T-helper 1 cell treated with Interleukin-12 subunit alpha and Interleukin-12 subunit beta and Interleukin-4 antibody, amounts not matched to agents 30 μg/mL and 1 μg/mL, for 36 hours (primary cell): Measurements from ENCODE around the gene RPL37A.
A peak's percentile ranks its signal among the peaks of the same experiment; 100 is the strongest.

Experiments
- H3K27ac Mint-ChIP-seq: one replicate; pipeline ENCODE4 v1.8.0; 2021; ENCODE audit warnings: mild to moderate bottlenecking, mixed read lengths
- H3K27me3 Mint-ChIP-seq: one replicate; pipeline ENCODE4 v1.8.0; 2021; ENCODE audit warnings: low read depth, mixed read lengths
- H3K36me3 Mint-ChIP-seq: one replicate; pipeline ENCODE4 v1.8.0; 2021; ENCODE audit warnings: low read depth, mixed read lengths
- H3K4me1 Mint-ChIP-seq: one replicate; pipeline ENCODE4 v1.8.0; 2021; ENCODE audit warnings: low read depth, mixed read lengths
- H3K4me3 Mint-ChIP-seq: one replicate; pipeline ENCODE4 v1.8.0; 2021; ENCODE audit warnings: mild to moderate bottlenecking, moderate library complexity, mixed read lengths
- H3K9me3 Mint-ChIP-seq: one replicate; pipeline ENCODE4 v1.8.0; 2021; ENCODE audit warnings: mixed read lengths

Gene RPL37A

GRCh38 chr2:216539791-216540241 lies 41.2 kb downstream of the RPL37A start:
- peaks cover 6% of the 10 kb centered on the region for H3K4me1 Mint-ChIP-seq
- H3K27ac Mint-ChIP-seq = no peak overlapping the region
- H3K27me3 Mint-ChIP-seq = peaks cover 4% of the 10 kb centered on the region
- H3K4me3 Mint-ChIP-seq = no peak overlapping the region
- H3K9me3 Mint-ChIP-seq = no peaks in the 10 kb centered on the region
- no peaks in the 10 kb centered on the region for H3K36me3 Mint-ChIP-seq

- Mint-ChIP-seq H3K27me3 (peaks cover 13% of the 10 kb centered on the region), H3K4me1 (no peaks in the 10 kb centered on the region), H3K4me3 (no peak overlapping the region), H3K27ac (no peak overlapping the region), H3K36me3 (no peaks in the 10 kb centered on the region), H3K9me3 (no peaks in the 10 kb centered on the region)
These were observed 42.3 kb downstream of the RPL37A start for GRCh38 chr2:216540920-216541319.

DNA sequence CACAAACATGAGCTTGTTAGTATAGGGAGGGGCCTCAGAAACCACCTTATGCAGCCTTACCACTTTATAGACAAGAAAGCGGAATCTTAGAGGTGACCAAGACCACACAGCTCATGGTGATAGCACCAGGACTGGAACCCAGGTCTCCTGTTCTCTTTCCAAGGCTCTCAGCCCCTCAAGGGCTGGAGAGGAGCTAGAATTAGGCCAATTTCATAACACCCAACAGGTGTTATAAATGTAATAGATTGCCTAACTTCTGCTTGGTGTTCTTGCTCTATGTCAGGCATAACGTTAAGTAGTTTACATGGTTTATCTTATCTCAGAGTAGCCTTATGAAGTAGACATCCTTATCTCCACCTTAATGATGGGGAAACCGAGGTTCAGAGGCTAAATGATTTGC lies 42.9 kb downstream of the RPL37A start:
- peaks cover 13% of the 10 kb centered on the region for H3K27me3 Mint-ChIP-seq
- no peak overlapping the region for H3K27ac Mint-ChIP-seq
- no peaks in the 10 kb centered on the region for H3K4me1 Mint-ChIP-seq
- H3K36me3 Mint-ChIP-seq = no peaks in the 10 kb centered on the region
- H3K9me3 Mint-ChIP-seq = no peaks in the 10 kb centered on the region
- H3K4me3 Mint-ChIP-seq = no peak overlapping the region

GRCh38 chr2:216545359-216545758 lies 46.7 kb downstream of the RPL37A start:
- Mint-ChIP-seq H3K27me3 (peaks cover 16% of the 10 kb centered on the region), H3K4me3 (no peak overlapping the region), H3K36me3 (no peaks in the 10 kb centered on the region), H3K9me3 (no peaks in the 10 kb centered on the region), H3K27ac (no peak overlapping the region), H3K4me1 (no peaks in the 10 kb centered on the region)

DNA sequence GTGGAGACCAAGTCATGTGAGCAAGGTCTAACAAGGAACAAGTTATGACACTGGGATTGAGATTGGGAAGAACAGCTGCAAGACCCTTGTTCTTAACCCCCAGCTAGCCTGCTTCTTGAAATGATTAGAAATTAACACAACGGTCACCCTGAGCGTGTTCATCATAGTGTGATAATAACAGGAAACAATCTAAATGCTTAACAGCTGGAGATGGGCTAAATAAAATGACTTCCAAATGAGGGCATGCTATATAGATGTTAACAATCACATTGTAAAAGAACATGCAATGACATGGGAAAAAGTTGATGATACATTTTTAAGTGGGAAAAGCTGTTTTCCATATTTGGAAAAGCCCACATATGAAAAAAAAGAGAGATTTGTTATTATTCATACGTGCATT lies 47.6 kb downstream of the RPL37A start:
- H3K27me3 Mint-ChIP-seq = peaks cover 16% of the 10 kb centered on the region
- no peaks in the 10 kb centered on the region for H3K36me3 Mint-ChIP-seq
- no peaks in the 10 kb centered on the region for H3K9me3 Mint-ChIP-seq
- H3K4me1 Mint-ChIP-seq = no peaks in the 10 kb centered on the region
- no peak overlapping the region for H3K27ac Mint-ChIP-seq
- no peak overlapping the region for H3K4me3 Mint-ChIP-seq

DNA sequence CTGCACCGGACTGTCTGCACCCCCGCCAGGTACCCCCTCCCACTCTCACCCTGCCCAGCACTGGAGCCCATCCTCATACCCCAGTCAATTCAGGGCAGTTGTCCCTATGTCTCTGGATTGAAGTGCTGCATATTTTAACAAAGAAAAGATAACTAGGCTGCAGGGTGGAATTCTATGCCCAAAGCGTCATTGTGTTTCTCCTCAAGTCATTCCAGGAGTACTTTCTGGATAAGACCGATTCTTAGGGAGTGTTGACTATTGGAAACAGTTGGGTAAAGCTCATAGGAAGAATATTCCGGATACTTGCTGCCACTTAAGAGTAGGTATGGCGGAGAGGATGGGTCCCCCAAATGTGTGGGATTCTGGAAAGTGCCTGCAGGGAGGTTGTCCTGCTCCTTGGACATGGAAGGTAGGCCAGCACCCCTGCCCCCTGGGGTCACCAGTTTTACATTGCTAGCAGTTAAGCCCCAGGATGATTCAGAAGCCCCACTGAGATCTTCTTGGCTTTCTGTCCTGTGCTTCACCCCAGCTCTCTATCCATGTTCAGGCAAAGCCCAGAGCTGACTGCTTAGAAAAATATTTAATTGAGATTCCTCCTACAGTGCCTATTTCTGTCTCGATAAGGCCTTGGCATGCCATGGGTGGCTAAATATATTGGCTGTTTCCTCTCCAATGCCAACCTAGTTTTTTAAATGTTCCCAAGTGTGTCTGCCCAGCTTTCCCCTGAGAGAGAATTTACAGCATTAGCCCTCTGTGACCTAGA lies 48.2 kb downstream of the RPL37A start:
- Mint-ChIP-seq H3K27ac (no peak overlapping the region), H3K36me3 (no peaks in the 10 kb centered on the region), H3K27me3 (peaks cover 16% of the 10 kb centered on the region), H3K9me3 (no peaks in the 10 kb centered on the region), H3K4me3 (no peak overlapping the region), H3K4me1 (no peaks in the 10 kb centered on the region)

DNA sequence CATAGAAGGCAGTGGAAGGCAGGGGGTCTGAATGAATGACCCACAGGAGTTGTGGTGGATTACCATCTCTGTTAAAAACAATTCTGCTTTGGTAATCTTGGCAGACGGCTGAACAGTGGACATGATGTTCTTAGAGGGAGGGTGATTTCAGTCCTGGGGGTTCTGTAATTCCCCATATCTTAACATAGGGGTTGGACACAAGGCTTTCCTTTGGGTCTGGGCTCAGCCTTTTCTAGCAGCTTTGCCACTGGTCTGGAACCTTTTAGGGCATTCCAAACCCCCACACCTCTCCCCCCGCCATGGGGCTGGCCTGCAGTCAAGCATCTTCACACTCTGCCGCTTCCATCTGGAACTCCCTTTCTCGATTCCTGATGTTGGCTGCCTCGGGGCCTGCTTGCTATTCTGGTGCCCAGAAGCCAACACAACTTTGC lies 50.3 kb downstream of the RPL37A start:
- H3K4me1 Mint-ChIP-seq = no peaks in the 10 kb centered on the region
- H3K4me3 Mint-ChIP-seq = no peak overlapping the region
- H3K27ac Mint-ChIP-seq = no peak overlapping the region
- H3K36me3 Mint-ChIP-seq = no peaks in the 10 kb centered on the region
- no peaks in the 10 kb centered on the region for H3K9me3 Mint-ChIP-seq
- H3K27me3 Mint-ChIP-seq = peaks cover 20% of the 10 kb centered on the region

GRCh38 chr2:216549926-216550690 lies 51.5 kb downstream of the RPL37A start:
- no peak overlapping the region for H3K4me3 Mint-ChIP-seq
- H3K27me3 Mint-ChIP-seq = peaks cover 13% of the 10 kb centered on the region
- no peaks in the 10 kb centered on the region for H3K9me3 Mint-ChIP-seq
- no peaks in the 10 kb centered on the region for H3K36me3 Mint-ChIP-seq
- no peaks in the 10 kb centered on the region for H3K4me1 Mint-ChIP-seq
- peak overlapping the region; percentile 11 for H3K27ac Mint-ChIP-seq

DNA sequence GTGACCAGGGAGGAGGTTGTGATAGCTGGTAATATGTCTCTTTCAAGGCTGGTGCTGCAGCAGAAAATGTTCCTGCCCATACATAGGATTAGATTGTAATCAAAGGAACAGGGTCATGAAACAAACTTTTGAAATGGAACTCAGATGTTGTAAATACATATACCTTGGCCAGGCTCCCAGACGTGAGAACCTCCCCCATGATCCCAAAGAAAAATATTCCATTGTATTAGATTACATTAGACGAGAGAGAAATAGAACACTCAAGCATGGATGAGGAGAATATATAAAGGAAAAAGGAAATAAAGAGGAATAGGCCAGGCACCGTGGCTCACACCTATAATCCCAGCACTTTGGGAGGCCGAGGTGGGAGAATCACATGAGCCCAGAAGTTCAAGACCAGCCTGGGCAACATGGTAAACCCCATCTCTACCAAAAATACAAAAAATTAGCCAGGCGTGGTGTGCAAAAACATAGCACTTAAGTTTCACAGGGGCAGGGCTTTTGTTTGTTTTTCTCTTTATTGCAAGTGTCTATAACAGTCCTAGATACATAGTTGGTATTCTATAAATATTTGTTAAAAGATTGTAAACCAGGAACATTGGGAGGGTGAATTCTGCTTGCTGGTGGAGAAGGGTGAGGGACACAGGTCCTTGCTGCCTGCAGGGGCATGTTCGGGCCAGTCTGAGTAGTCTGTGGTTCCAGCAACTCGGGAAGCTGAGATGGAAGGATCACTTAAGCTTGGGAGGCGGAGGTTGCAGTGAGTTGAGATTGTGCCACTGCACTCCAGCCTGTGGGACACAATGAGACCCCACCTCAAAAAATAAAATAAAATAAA lies 52.8 kb downstream of the RPL37A start:
- no peaks in the 10 kb centered on the region for H3K4me1 Mint-ChIP-seq
- peaks cover 7% of the 10 kb centered on the region for H3K27me3 Mint-ChIP-seq

DNA sequence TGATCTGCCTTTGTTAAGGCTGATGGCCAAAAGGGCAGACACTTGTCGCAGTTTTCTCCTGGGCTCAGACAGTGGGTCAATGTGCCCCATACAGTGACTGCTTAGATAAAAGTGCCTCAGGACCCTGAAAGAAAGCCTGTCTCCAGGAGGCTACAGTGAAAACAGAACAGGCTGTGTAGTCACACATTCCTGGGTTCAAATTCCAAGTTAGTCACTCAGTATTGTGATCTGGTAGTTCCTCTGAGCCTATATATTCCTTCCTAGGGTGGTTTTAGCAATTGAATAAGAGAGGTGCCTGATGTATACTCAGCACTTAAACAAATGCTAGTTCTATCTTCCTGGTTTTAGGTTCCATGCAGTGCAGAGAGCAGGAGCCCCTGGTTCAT lies 54.4 kb downstream of the RPL37A start:
- Mint-ChIP-seq H3K4me3 (no peak overlapping the region), H3K9me3 (no peaks in the 10 kb centered on the region), H3K36me3 (no peaks in the 10 kb centered on the region), H3K27me3 (peaks cover 6% of the 10 kb centered on the region), H3K4me1 (no peaks in the 10 kb centered on the region), H3K27ac (no peak overlapping the region)

More for the DNA sequence above, 52.8 kb downstream of the RPL37A start:
- Mint-ChIP-seq H3K9me3 (no peaks in the 10 kb centered on the region), H3K36me3 (no peaks in the 10 kb centered on the region), H3K4me3 (no peak overlapping the region), H3K27ac (no peak overlapping the region)
